HEK293T (cell line): ENCODE data around the gene CBLB.

Experiments
- ARNT ChIP-seq: fragments of 450-650 bp; IDR thresholded peaks from 2 replicates; pipeline ENCODE4 v1.6.1; 2017; ENCODE audit warnings: mild to moderate bottlenecking
- CTBP1 ChIP-seq: fragments of 450-650 bp; IDR thresholded peaks from 2 replicates; pipeline ENCODE4 v1.6.1; 2016; ENCODE audit warnings: borderline replicate concordance
- ELF4 ChIP-seq: fragments of 450-650 bp; IDR thresholded peaks from 2 replicates; pipeline ENCODE4 v1.6.1; 2017; ENCODE audit warnings: antibody characterized with exemption
- FOXA1 ChIP-seq: fragments of 450-650 bp; IDR thresholded peaks from 2 replicates; pipeline ENCODE4 v1.6.1; 2016; ENCODE audit warnings: mild to moderate bottlenecking
- HDGF ChIP-seq: fragments of 450-650 bp; IDR thresholded peaks from 2 replicates; pipeline ENCODE4 v1.6.1; 2017; ENCODE audit warnings: antibody characterized with exemption, borderline replicate concordance
- L3MBTL2 ChIP-seq: fragments of 450-650 bp; conservative IDR thresholded peaks from 2 replicates; pipeline ENCODE4 v1.6.1; 2016; ENCODE audit warnings: mild to moderate bottlenecking
- NFRKB ChIP-seq: fragments of 450-650 bp; IDR thresholded peaks from 2 replicates; pipeline ENCODE4 v1.6.1; 2016; ENCODE audit warnings: mild to moderate bottlenecking, moderate library complexity
- SP1 ChIP-seq: fragments of 450-650 bp; IDR thresholded peaks from 2 replicates; pipeline ENCODE4 v1.6.1; 2017
- TF ChIP-seq, protein P1 (sequence below): fragments of 450-650 bp; IDR thresholded peaks from 2 replicates; pipeline ENCODE4 v1.6.1; 2016

- TF ChIP-seq ARNT (no peak), NFRKB (no peak), FOXA1 (no peak), HDGF (no peak), ELF4 (no peak), L3MBTL2 (no peak), SP1 (no peak), CTBP1 (no peak)
- TF ChIP-seq, protein P1, sequence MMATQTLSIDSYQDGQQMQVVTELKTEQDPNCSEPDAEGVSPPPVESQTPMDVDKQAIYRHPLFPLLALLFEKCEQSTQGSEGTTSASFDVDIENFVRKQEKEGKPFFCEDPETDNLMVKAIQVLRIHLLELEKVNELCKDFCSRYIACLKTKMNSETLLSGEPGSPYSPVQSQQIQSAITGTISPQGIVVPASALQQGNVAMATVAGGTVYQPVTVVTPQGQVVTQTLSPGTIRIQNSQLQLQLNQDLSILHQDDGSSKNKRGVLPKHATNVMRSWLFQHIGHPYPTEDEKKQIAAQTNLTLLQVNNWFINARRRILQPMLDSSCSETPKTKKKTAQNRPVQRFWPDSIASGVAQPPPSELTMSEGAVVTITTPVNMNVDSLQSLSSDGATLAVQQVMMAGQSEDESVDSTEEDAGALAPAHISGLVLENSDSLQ = no peak
Observed at GRCh38 chr3:105835606-105836005, 33.2 kb downstream of the CBLB start.
